Measurements from ENCODE around the gene EHD4.

Gene EHD4

GRCh38 chr15:41921639-41922038 is 50.7 kb downstream of the EHD4 start:
- H3K27ac ChIP-seq (ENCODE audit: low read depth, low read length), result no peak overlapping the region
- no peaks in the 10 kb centered on the region for H3K36me3 ChIP-seq (ENCODE audit: control insufficient read depth, insufficient read depth, low read length)
- peaks cover 2% of the 10 kb centered on the region for H3K4me1 ChIP-seq (ENCODE audit: control insufficient read depth, insufficient read depth, low read length)
- H3K4me3 ChIP-seq (ENCODE audit: low read length), result no peak overlapping the region
- no peaks in the 10 kb centered on the region for H3K27me3 ChIP-seq (ENCODE audit: control insufficient read depth, insufficient read depth, low read length)
- no peak overlapping the region for H3K9ac ChIP-seq (ENCODE audit: low read length)

- H3K36me3 ChIP-seq (ENCODE audit: control insufficient read depth, insufficient read depth, low read length), result no peaks in the 10 kb centered on the region
- H3K4me3 ChIP-seq (ENCODE audit: low read length), result no peak overlapping the region
- H3K9ac ChIP-seq (ENCODE audit: low read length), result no peak overlapping the region
- H3K4me1 ChIP-seq (ENCODE audit: control insufficient read depth, insufficient read depth, low read length), result peaks cover 2% of the 10 kb centered on the region
- H3K27ac ChIP-seq (ENCODE audit: low read depth, low read length), result no peak overlapping the region
- no peaks in the 10 kb centered on the region for H3K27me3 ChIP-seq (ENCODE audit: control insufficient read depth, insufficient read depth, low read length)
Observed at GRCh38 chr15:41921167-41921566, 51.2 kb downstream of the EHD4 start.

GRCh38 chr15:41919954-41920538 is 52.3 kb downstream of the EHD4 start:
- Histone ChIP-seq H3K9ac (ENCODE audit: low read length) (no peak overlapping the region), H3K27me3 (ENCODE audit: control insufficient read depth, insufficient read depth, low read length) (no peaks in the 10 kb centered on the region), H3K36me3 (ENCODE audit: control insufficient read depth, insufficient read depth, low read length) (no peaks in the 10 kb centered on the region), H3K4me3 (ENCODE audit: low read length) (no peak overlapping the region), H3K4me1 (ENCODE audit: control insufficient read depth, insufficient read depth, low read length) (peaks cover 2% of the 10 kb centered on the region), H3K27ac (ENCODE audit: low read depth, low read length) (no peak overlapping the region)

- Histone ChIP-seq H3K36me3 (ENCODE audit: control insufficient read depth, insufficient read depth, low read length) (no peaks in the 10 kb centered on the region), H3K27me3 (ENCODE audit: control insufficient read depth, insufficient read depth, low read length) (no peaks in the 10 kb centered on the region), H3K4me1 (ENCODE audit: control insufficient read depth, insufficient read depth, low read length) (peaks cover 2% of the 10 kb centered on the region), H3K27ac (ENCODE audit: low read depth, low read length) (no peak overlapping the region), H3K4me3 (ENCODE audit: low read length) (no peak overlapping the region), H3K9ac (ENCODE audit: low read length) (no peak overlapping the region)
Observed at GRCh38 chr15:41919201-41919820, 53.0 kb downstream of the EHD4 start.

GRCh38 chr15:41918506-41919126 is 53.7 kb downstream of the EHD4 start:
- Histone ChIP-seq H3K27me3 (ENCODE audit: control insufficient read depth, insufficient read depth, low read length) (no peaks in the 10 kb centered on the region), H3K9ac (ENCODE audit: low read length) (no peak overlapping the region), H3K4me1 (ENCODE audit: control insufficient read depth, insufficient read depth, low read length) (peaks cover 2% of the 10 kb centered on the region), H3K27ac (ENCODE audit: low read depth, low read length) (no peak overlapping the region), H3K4me3 (ENCODE audit: low read length) (no peak overlapping the region), H3K36me3 (ENCODE audit: control insufficient read depth, insufficient read depth, low read length) (no peaks in the 10 kb centered on the region)

GRCh38 chr15:41917767-41918430 is 54.5 kb downstream of the EHD4 start:
- peaks cover 2% of the 10 kb centered on the region for H3K4me1 ChIP-seq (ENCODE audit: control insufficient read depth, insufficient read depth, low read length)
- H3K27me3 ChIP-seq (ENCODE audit: control insufficient read depth, insufficient read depth, low read length), result no peaks in the 10 kb centered on the region
- H3K4me3 ChIP-seq (ENCODE audit: low read length), result no peak overlapping the region
- no peak overlapping the region for H3K27ac ChIP-seq (ENCODE audit: low read depth, low read length)
- no peaks in the 10 kb centered on the region for H3K36me3 ChIP-seq (ENCODE audit: control insufficient read depth, insufficient read depth, low read length)
- no peak overlapping the region for H3K9ac ChIP-seq (ENCODE audit: low read length)

DNA sequence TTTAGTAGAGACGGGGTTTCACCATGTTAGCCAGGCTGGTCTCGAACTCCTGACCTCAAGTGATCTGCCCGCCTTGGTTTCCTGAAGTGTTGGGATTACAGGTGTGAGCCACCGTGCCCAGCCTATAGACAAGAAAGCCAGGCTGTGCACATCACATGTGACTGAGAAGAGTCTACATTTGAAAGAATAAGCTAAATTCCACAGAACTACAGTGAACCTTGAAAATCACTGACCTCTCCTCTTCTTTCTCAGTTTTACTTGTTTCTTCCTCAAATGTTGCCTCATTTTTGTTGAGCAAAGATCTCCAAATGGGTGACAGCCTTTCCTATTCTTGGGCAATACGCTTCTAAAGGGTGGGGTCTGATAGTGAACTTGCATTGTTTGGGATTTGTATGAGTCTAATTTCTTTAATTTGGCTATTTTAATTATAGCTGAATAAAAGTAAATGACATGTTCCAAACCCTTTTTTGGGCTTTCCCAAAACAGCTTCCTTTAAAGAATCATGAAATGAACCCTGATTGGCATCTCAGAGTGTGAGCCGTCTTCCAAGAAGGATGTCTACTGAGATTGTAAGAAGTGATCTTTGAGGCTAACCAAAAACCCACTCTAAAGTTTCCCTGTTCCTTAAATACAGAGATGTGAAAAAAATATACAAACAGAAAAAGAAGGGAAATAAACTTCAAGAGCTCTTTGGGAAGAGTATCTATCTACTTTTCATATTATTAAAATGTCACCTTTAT is 56.9 kb downstream of the EHD4 start:
- Histone ChIP-seq H3K4me3 (ENCODE audit: low read length) (no peak overlapping the region), H3K27me3 (ENCODE audit: control insufficient read depth, insufficient read depth, low read length) (no peaks in the 10 kb centered on the region), H3K27ac (ENCODE audit: low read depth, low read length) (no peak overlapping the region), H3K9ac (ENCODE audit: low read length) (no peak overlapping the region), H3K36me3 (ENCODE audit: control insufficient read depth, insufficient read depth, low read length) (no peaks in the 10 kb centered on the region), H3K4me1 (ENCODE audit: control insufficient read depth, insufficient read depth, low read length) (peaks cover 2% of the 10 kb centered on the region)

- no peaks in the 10 kb centered on the region for H3K27me3 ChIP-seq (ENCODE audit: control insufficient read depth, insufficient read depth, low read length)
- H3K9ac ChIP-seq (ENCODE audit: low read length), result no peak overlapping the region
- no peak overlapping the region for H3K4me3 ChIP-seq (ENCODE audit: low read length)
- H3K27ac ChIP-seq (ENCODE audit: low read depth, low read length), result no peak overlapping the region
- H3K36me3 ChIP-seq (ENCODE audit: control insufficient read depth, insufficient read depth, low read length), result no peaks in the 10 kb centered on the region
- H3K4me1 ChIP-seq (ENCODE audit: control insufficient read depth, insufficient read depth, low read length), result no peaks in the 10 kb centered on the region
Observed at GRCh38 chr15:41914411-41914810, 57.9 kb downstream of the EHD4 start.

- H3K9ac ChIP-seq (ENCODE audit: low read length), result no peak overlapping the region
- H3K27ac ChIP-seq (ENCODE audit: low read depth, low read length), result no peak overlapping the region
- no peak overlapping the region for H3K4me3 ChIP-seq (ENCODE audit: low read length)
- H3K36me3 ChIP-seq (ENCODE audit: control insufficient read depth, insufficient read depth, low read length), result peaks cover 6% of the 10 kb centered on the region
- H3K4me1 ChIP-seq (ENCODE audit: control insufficient read depth, insufficient read depth, low read length), result no peaks in the 10 kb centered on the region
- H3K27me3 ChIP-seq (ENCODE audit: control insufficient read depth, insufficient read depth, low read length), result no peaks in the 10 kb centered on the region
Observed at GRCh38 chr15:41913256-41913655, 59.1 kb downstream of the EHD4 start.

DNA sequence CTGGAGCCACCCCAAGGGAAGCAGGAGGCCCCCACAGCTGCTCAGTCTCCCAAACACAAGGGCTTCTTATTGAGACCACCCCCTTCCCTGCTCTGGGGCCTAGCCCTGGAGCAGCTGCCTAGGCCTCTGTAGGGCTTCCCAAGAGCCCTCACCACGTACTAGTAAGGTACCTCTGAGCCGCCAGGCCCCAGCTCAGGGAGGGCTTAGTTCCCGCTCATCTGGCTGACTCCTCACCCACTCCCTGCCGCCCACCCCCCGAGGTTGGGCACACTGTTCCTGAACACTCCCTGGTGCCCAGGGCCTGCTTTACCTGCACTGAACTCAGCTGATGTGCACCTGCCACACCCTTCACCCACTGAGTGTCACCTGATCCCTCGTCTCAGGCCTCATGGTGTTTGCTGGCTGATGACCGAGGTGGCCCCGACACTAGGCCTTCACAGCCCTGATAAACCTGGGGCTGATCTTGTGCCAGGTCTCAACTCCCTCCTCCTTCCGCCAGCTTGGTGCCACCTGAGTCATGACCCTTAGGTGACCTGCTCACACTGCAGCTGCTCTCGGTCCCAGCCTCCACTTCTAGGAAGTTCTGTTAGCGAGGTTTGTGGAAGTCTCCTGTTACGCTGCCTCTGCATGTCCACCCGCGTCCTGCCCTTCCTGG is 60.5 kb downstream of the EHD4 start:
- H3K9ac ChIP-seq (ENCODE audit: low read length), result no peak overlapping the region
- no peaks in the 10 kb centered on the region for H3K4me1 ChIP-seq (ENCODE audit: control insufficient read depth, insufficient read depth, low read length)
- no peak overlapping the region for H3K27ac ChIP-seq (ENCODE audit: low read depth, low read length)
- H3K27me3 ChIP-seq (ENCODE audit: control insufficient read depth, insufficient read depth, low read length), result no peaks in the 10 kb centered on the region
- H3K4me3 ChIP-seq (ENCODE audit: low read length), result no peak overlapping the region
- peaks cover 7% of the 10 kb centered on the region for H3K36me3 ChIP-seq (ENCODE audit: control insufficient read depth, insufficient read depth, low read length)

DNA sequence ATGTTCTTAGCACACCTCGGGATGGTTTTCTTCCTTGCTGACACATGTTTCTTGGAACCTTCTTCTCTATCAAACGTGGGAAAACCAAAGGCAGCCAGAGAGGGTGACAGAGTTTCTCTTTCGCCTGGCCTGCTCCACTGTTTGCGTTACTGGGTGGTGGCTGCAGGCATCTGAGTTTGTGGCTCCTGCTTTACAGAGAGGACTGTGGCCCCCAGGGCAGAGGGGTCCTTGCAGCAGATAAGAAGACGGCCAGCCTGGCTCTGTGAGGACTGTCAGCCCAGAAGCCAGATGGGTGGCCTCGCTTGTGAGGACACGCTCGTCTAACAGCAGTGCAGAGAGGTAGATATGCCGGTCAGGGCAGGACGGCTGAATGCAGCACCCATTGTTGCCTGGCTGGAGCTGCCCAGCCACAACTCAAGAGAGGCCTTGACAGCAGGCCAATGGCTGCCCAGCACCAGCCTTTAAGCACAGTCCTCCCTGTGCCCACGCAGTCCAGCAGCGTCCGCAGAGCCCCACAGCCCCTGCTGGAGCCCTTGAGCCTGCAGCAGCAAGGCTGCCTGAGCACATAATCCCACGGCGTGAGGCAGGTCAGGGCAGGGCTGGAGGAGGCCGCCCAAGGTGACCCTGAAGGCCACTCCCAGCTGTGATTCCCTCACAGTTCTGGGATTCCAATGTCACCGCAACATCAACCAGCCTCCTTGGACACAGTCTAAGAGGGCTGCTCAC is 63.5 kb downstream of the EHD4 start:
- H3K4me3 ChIP-seq (ENCODE audit: low read length), result no peak overlapping the region
- H3K9ac ChIP-seq (ENCODE audit: low read length), result no peak overlapping the region
- no peak overlapping the region for H3K27ac ChIP-seq (ENCODE audit: low read depth, low read length)
- no peaks in the 10 kb centered on the region for H3K4me1 ChIP-seq (ENCODE audit: control insufficient read depth, insufficient read depth, low read length)
- H3K36me3 ChIP-seq (ENCODE audit: control insufficient read depth, insufficient read depth, low read length), result peaks cover 12% of the 10 kb centered on the region
- no peaks in the 10 kb centered on the region for H3K27me3 ChIP-seq (ENCODE audit: control insufficient read depth, insufficient read depth, low read length)

Data from rectal smooth muscle tissue (tissue), 1 donor.